ENCODE data around the gene SLC35B2.

Gene SLC35B2

GRCh38 chr6:44275749-44276648 lies 18.7 kb upstream of the SLC35B2 start:
- no peak overlapping the region for H3K27ac Mint-ChIP-seq
- H3K27me3 Mint-ChIP-seq (ENCODE audit: low read depth): peaks cover 68% of the 10 kb centered on the region
- no peak overlapping the region for H3K4me3 Mint-ChIP-seq
- H3K4me1 Mint-ChIP-seq (ENCODE audit: low read depth): no peaks in the 10 kb centered on the region
- no peaks in the 10 kb centered on the region for H3K9me3 Mint-ChIP-seq
- no peaks in the 10 kb centered on the region for H3K36me3 Mint-ChIP-seq (ENCODE audit: low read depth)

- no peak overlapping the region for H3K4me3 Mint-ChIP-seq
- no peaks in the 10 kb centered on the region for H3K4me1 Mint-ChIP-seq (ENCODE audit: low read depth)
- no peaks in the 10 kb centered on the region for H3K36me3 Mint-ChIP-seq (ENCODE audit: low read depth)
- no peaks in the 10 kb centered on the region for H3K9me3 Mint-ChIP-seq
- H3K27ac Mint-ChIP-seq: no peak overlapping the region
- H3K27me3 Mint-ChIP-seq (ENCODE audit: low read depth): peaks cover 66% of the 10 kb centered on the region
Observed at GRCh38 chr6:44275271-44275748, 18.0 kb upstream of the SLC35B2 start.

GRCh38 chr6:44273617-44274016 lies 16.3 kb upstream of the SLC35B2 start:
- Mint-ChIP-seq H3K9me3 (no peaks in the 10 kb centered on the region), H3K27me3 (ENCODE audit: low read depth) (peaks cover 72% of the 10 kb centered on the region), H3K4me1 (ENCODE audit: low read depth) (peaks cover 10% of the 10 kb centered on the region), H3K4me3 (no peak overlapping the region), H3K36me3 (ENCODE audit: low read depth) (no peaks in the 10 kb centered on the region), H3K27ac (no peak overlapping the region)

GRCh38 chr6:44272999-44273566 lies 15.8 kb upstream of the SLC35B2 start:
- no peak overlapping the region for H3K27ac Mint-ChIP-seq
- H3K27me3 Mint-ChIP-seq (ENCODE audit: low read depth): peaks cover 75% of the 10 kb centered on the region
- peaks cover 10% of the 10 kb centered on the region for H3K4me1 Mint-ChIP-seq (ENCODE audit: low read depth)
- H3K36me3 Mint-ChIP-seq (ENCODE audit: low read depth): no peaks in the 10 kb centered on the region
- no peaks in the 10 kb centered on the region for H3K9me3 Mint-ChIP-seq
- no peak overlapping the region for H3K4me3 Mint-ChIP-seq

GRCh38 chr6:44272529-44272928 lies 15.2 kb upstream of the SLC35B2 start:
- H3K9me3 Mint-ChIP-seq: no peaks in the 10 kb centered on the region
- no peaks in the 10 kb centered on the region for H3K36me3 Mint-ChIP-seq (ENCODE audit: low read depth)
- H3K4me3 Mint-ChIP-seq: no peak overlapping the region
- no peak overlapping the region for H3K27ac Mint-ChIP-seq
- H3K4me1 Mint-ChIP-seq (ENCODE audit: low read depth): peaks cover 14% of the 10 kb centered on the region
- peaks cover 71% of the 10 kb centered on the region for H3K27me3 Mint-ChIP-seq (ENCODE audit: low read depth)

GRCh38 chr6:44271914-44272313 lies 14.6 kb upstream of the SLC35B2 start:
- H3K36me3 Mint-ChIP-seq (ENCODE audit: low read depth): no peaks in the 10 kb centered on the region
- H3K9me3 Mint-ChIP-seq: no peaks in the 10 kb centered on the region
- no peak overlapping the region for H3K27ac Mint-ChIP-seq
- peaks cover 16% of the 10 kb centered on the region for H3K4me1 Mint-ChIP-seq (ENCODE audit: low read depth)
- H3K4me3 Mint-ChIP-seq: no peak overlapping the region
- peaks cover 67% of the 10 kb centered on the region for H3K27me3 Mint-ChIP-seq (ENCODE audit: low read depth)

- Mint-ChIP-seq H3K4me1 (ENCODE audit: low read depth) (peaks cover 21% of the 10 kb centered on the region), H3K4me3 (peak overlapping the region; percentile 53), H3K36me3 (ENCODE audit: low read depth) (no peaks in the 10 kb centered on the region), H3K9me3 (no peaks in the 10 kb centered on the region), H3K27me3 (ENCODE audit: low read depth) (peaks cover 64% of the 10 kb centered on the region), H3K27ac (no peak overlapping the region)
Observed at GRCh38 chr6:44271406-44271723, 14.0 kb upstream of the SLC35B2 start.

GRCh38 chr6:44270526-44271405 lies 13.4 kb upstream of the SLC35B2 start:
- Mint-ChIP-seq H3K4me1 (ENCODE audit: low read depth) (peaks cover 27% of the 10 kb centered on the region), H3K27ac (no peak overlapping the region), H3K4me3 (peak overlapping the region; percentile 53), H3K36me3 (ENCODE audit: low read depth) (no peaks in the 10 kb centered on the region), H3K27me3 (ENCODE audit: low read depth) (peaks cover 64% of the 10 kb centered on the region), H3K9me3 (no peaks in the 10 kb centered on the region)

GRCh38 chr6:44269921-44270525 lies 12.7 kb upstream of the SLC35B2 start, which contains the start of gene TMEM151B:
Gene TMEM151B, plus strand, starts transcription at chr6:44270450. Its CDS starts 293 bp downstream, at chr6:44270743.
- Mint-ChIP-seq H3K27me3 (ENCODE audit: low read depth) (peaks cover 64% of the 10 kb centered on the region), H3K9me3 (no peaks in the 10 kb centered on the region), H3K4me1 (ENCODE audit: low read depth) (peaks cover 27% of the 10 kb centered on the region), H3K27ac (no peak within 1 kb of the TSS), H3K36me3 (ENCODE audit: low read depth) (peaks cover 2% of the 10 kb centered on the region), H3K4me3 (peak within 1 kb of the TSS; percentile 53)

GRCh38 chr6:44269178-44269920 lies 12.0 kb upstream of the SLC35B2 start:
- H3K27me3 Mint-ChIP-seq (ENCODE audit: low read depth): peaks cover 59% of the 10 kb centered on the region

GRCh38 chr6:44268095-44268628 lies 10.8 kb upstream of the SLC35B2 start:
- peaks cover 37% of the 10 kb centered on the region for H3K4me1 Mint-ChIP-seq (ENCODE audit: low read depth)
- H3K27ac Mint-ChIP-seq: peak overlapping the region; percentile 31

More at GRCh38 chr6:44269178-44269920, 12.0 kb upstream of the SLC35B2 start:
- no peaks in the 10 kb centered on the region for H3K9me3 Mint-ChIP-seq
- no peak overlapping the region for H3K27ac Mint-ChIP-seq
- peaks cover 6% of the 10 kb centered on the region for H3K36me3 Mint-ChIP-seq (ENCODE audit: low read depth)
- peaks cover 27% of the 10 kb centered on the region for H3K4me1 Mint-ChIP-seq (ENCODE audit: low read depth)
- no peak overlapping the region for H3K4me3 Mint-ChIP-seq

GRCh38 chr6:44267252-44267651 lies 9.9 kb upstream of the SLC35B2 start:
- Mint-ChIP-seq H3K36me3 (ENCODE audit: low read depth) (peaks cover 20% of the 10 kb centered on the region), H3K4me1 (ENCODE audit: low read depth) (peaks cover 46% of the 10 kb centered on the region), H3K27me3 (ENCODE audit: low read depth) (peaks cover 40% of the 10 kb centered on the region), H3K27ac (no peak overlapping the region), H3K4me3 (no peak overlapping the region), H3K9me3 (no peaks in the 10 kb centered on the region)

More at GRCh38 chr6:44268095-44268628, 10.8 kb upstream of the SLC35B2 start:
- Mint-ChIP-seq H3K9me3 (no peaks in the 10 kb centered on the region), H3K27me3 (ENCODE audit: low read depth) (peaks cover 49% of the 10 kb centered on the region), H3K4me3 (no peak overlapping the region), H3K36me3 (ENCODE audit: low read depth) (peaks cover 14% of the 10 kb centered on the region)

GRCh38 chr6:44266347-44266746 lies 9.0 kb upstream of the SLC35B2 start:
- Mint-ChIP-seq H3K36me3 (ENCODE audit: low read depth) (peaks cover 24% of the 10 kb centered on the region), H3K27ac (peak overlapping the region; percentile 90), H3K4me3 (peak overlapping the region; percentile 100), H3K27me3 (ENCODE audit: low read depth) (peaks cover 31% of the 10 kb centered on the region), H3K9me3 (no peaks in the 10 kb centered on the region), H3K4me1 (ENCODE audit: low read depth) (peaks cover 48% of the 10 kb centered on the region)

All from T-helper 1 cell treated with Interleukin-12 subunit alpha and Interleukin-12 subunit beta and Interleukin-4 antibody, amounts not matched to agents 30 μg/mL and 1 μg/mL, for 36 hours (primary cell).